ENCODE results near the gene DNM1L. TPM values are rescaled to one million over a fixed set of nuclear protein-coding genes. Genes with fewer than 3 reads are reported as not detected.

Gene DNM1L
- total and polyA plus RNA-seq, 10 of the 15 experiments (the other 5 are each of a cell fraction or from before 2014, with no cell fraction given): 23.1 to 201 (median 63.9) TPM

DNA sequence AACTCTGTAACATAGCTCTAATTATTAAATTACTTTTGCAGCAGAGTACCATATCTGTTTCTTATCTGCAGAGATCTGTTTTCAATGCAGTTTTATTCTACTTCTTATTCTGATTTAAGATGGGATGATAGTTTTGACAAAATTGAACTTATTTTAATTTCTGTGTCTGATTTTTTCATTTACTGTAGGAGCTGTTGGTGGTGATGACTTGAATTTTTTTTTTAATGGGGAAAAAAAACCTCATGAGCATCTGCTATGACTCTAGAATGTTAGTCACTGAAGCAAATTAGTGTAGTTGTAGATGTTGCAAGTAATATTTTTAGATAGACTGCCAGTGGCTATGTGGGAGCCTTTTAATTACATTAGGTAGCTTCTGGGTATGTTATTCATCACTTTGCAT lies 23.4 kb downstream of the DNM1L start:
- RAD21 ChIA-PET (ENCODE audit: unreplicated experiment): interaction anchor here (1.5 kb wide), 1 partner anchor 13 kb away, joined by 5 read pairs; no protein-coding TSS in a partner anchor
- intact Hi-C loops (cut with micrococcal nuclease; ENCODE audit: unreplicated experiment): no loop called here
- ATAC-seq (no peak), FAIRE-seq (no peak), DNase-seq (ENCODE audit: low read depth, low spot score) (no peak)
- no TSS peak for BruUV-seq (replicated peaks)
- Histone ChIP-seq H3K36me3 (ENCODE audit: control insufficient read depth in 2 of 2, insufficient read depth in 2 of 2, low read length in 1 of 2) (peaks cover under 1 to 7% of the 10 kb centered on the region in 2 experiments; a peak in 3 of 4 replicates), H2AFZ (ENCODE audit: control insufficient read depth, low read depth, low read length) (no peak overlapping the region), H3K9ac (ENCODE audit: control insufficient read depth, insufficient read depth, low read length) (no peak overlapping the region), H3K9me3 (replicated peaks; ENCODE audit: control insufficient read depth, insufficient read depth, low read length) (no peaks in the 10 kb centered on the region; the same call in 2 of the 3 replicates), H4K20me1 (ENCODE audit: control insufficient read depth, insufficient read depth) (no peaks in the 10 kb centered on the region; the same call in 1 of the 2 replicates), H3K4me2 (ENCODE audit: control insufficient read depth, insufficient read depth) (no peak overlapping the region), H3K79me2 (ENCODE audit: control insufficient read depth, insufficient read depth, low read length) (peaks cover 26% of the 10 kb centered on the region), H3K4me1 (ENCODE audit: control insufficient read depth, insufficient read depth, low read length) (no peaks in the 10 kb centered on the region), H3K4me3 (no peak overlapping the region), H3K27me3 (replicated peaks in 1 of 2; ENCODE audit: control insufficient read depth in 2 of 2, insufficient read depth in 2 of 2, low read length in 1 of 2) (no peaks in the 10 kb centered on the region), H3K27ac (ENCODE audit: control insufficient read depth, insufficient read depth) (no peak overlapping the region)
- CTCF ChIA-PET: interaction anchor here (1.2 to 1.3 kb wide), 2 partner anchors 12 to 54 kb away, joined by 3 to 5 read pairs; partner anchors contain the start of gene YARS2
- SMC1A ChIA-PET (ENCODE audit: uncharacterized antibody, unreplicated experiment): interaction anchor here (0.8 to 1.3 kb wide), 3 partner anchors 11 to 246 kb away, joined by 3 to 4 read pairs (median 4); no protein-coding TSS in a partner anchor
- TF ChIP-seq SREBF1 (IDR thresholded peaks at IDR 0.05; ENCODE audit: low read length) (no peak), FOXM1 (IDR thresholded peaks at IDR 0.05; ENCODE audit: low read depth, low read length) (no peak), YBX1 (IDR thresholded peaks at IDR 0.05) (no peak), FOS (IDR thresholded peaks at IDR 0.05; ENCODE audit: borderline replicate concordance, extremely low read depth, insufficient read length) (no peak), PAX8 (IDR thresholded peaks at IDR 0.05) (no peak), ZZZ3 (IDR thresholded peaks at IDR 0.05; ENCODE audit: control insufficient read depth, insufficient read length, low read depth) (no peak), CHD4 (IDR thresholded peaks at IDR 0.05) (no peak), CHD2 (IDR thresholded peaks at IDR 0.05; ENCODE audit: borderline replicate concordance, low read depth, low read length) (no peak)
- in situ Hi-C loops (cut with MboI): no loop called here
- POLR2A ChIA-PET: no interaction called here

DNA sequence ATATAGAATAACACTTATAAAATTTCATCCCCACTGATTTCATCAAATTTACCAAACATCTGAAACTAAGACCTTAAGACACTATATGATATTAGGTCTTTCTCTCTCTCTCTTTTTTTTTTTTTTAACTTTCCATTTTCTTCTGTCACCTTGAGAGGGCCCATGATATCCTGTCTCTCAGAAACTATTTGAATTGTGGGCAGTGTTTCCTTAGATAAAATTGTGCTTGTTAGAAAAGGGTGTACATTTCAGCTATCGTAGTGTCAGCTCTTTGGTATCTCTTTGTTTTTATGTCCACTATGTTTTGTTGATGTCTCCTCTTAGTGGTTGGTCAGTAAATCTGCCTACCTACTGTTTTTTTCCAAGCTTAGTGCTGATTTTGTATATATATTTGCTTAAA lies 23.8 kb downstream of the DNM1L start:
- Histone ChIP-seq H3K36me3 (ENCODE audit: control insufficient read depth in 2 of 2, insufficient read depth in 2 of 2, low read length in 1 of 2) (peaks cover 1 to 8% of the 10 kb centered on the region in 2 experiments; a peak in 3 of 4 replicates), H3K4me3 (no peak overlapping the region), H3K79me2 (ENCODE audit: control insufficient read depth, insufficient read depth, low read length) (peaks cover 23% of the 10 kb centered on the region), H3K9me3 (replicated peaks; ENCODE audit: control insufficient read depth, insufficient read depth, low read length) (no peaks in the 10 kb centered on the region; the same call in 2 of the 3 replicates), H3K9ac (ENCODE audit: control insufficient read depth, insufficient read depth, low read length) (no peak overlapping the region), H3K4me2 (ENCODE audit: control insufficient read depth, insufficient read depth) (no peak overlapping the region), H3K27me3 (replicated peaks in 1 of 2; ENCODE audit: control insufficient read depth in 2 of 2, insufficient read depth in 2 of 2, low read length in 1 of 2) (no peaks in the 10 kb centered on the region), H3K27ac (ENCODE audit: control insufficient read depth, insufficient read depth) (no peak overlapping the region), H3K4me1 (ENCODE audit: control insufficient read depth, insufficient read depth, low read length) (no peaks in the 10 kb centered on the region), H4K20me1 (ENCODE audit: control insufficient read depth, insufficient read depth) (no peaks in the 10 kb centered on the region; the same call in 1 of the 2 replicates), H2AFZ (ENCODE audit: control insufficient read depth, low read depth, low read length) (no peak overlapping the region)
- no peak for FAIRE-seq
- ChIA-PET SMC1A (ENCODE audit: uncharacterized antibody, unreplicated experiment) (interaction anchor here (0.8 to 1.3 kb wide), 3 partner anchors 11 to 247 kb away, joined by 3 to 4 read pairs (median 4); no protein-coding TSS in a partner anchor), CTCF (interaction anchor here (0.7 to 1.3 kb wide), 4 partner anchors 13 to 339 kb away, joined by 3 to 5 read pairs (median 4); partner anchors contain the start of gene YARS2), RAD21 (ENCODE audit: unreplicated experiment) (interaction anchor here (1.5 kb wide), 1 partner anchor 14 kb away, joined by 5 read pairs; no protein-coding TSS in a partner anchor), POLR2A (no interaction called here)
- no TSS peak for BruUV-seq (replicated peaks)
- 95% methylated on average over 1 of the region's 1 CpG for WGBS (ENCODE audit: insufficient coverage, insufficient replicate concordance, low lambda C conversion rate, missing lambda C conversion rate)
- intact Hi-C loops (cut with micrococcal nuclease; ENCODE audit: unreplicated experiment): no loop called here
- ATAC-seq: no peak
- no peak for TF ChIP-seq NFYB (IDR thresholded peaks at IDR 0.05; ENCODE audit: insufficient read depth, low read depth, low read length)
- no peak for TF ChIP-seq WRNIP1 (IDR thresholded peaks at IDR 0.05; ENCODE audit: borderline replicate concordance, low read depth, low read length)
- no peak for TF ChIP-seq ZNF274 (IDR thresholded peaks at IDR 0.05; ENCODE audit: insufficient read depth, insufficient read length)
- no peak for TF ChIP-seq SREBF2 (IDR thresholded peaks at IDR 0.05; ENCODE audit: low read length)
- TF ChIP-seq, protein P1, sequence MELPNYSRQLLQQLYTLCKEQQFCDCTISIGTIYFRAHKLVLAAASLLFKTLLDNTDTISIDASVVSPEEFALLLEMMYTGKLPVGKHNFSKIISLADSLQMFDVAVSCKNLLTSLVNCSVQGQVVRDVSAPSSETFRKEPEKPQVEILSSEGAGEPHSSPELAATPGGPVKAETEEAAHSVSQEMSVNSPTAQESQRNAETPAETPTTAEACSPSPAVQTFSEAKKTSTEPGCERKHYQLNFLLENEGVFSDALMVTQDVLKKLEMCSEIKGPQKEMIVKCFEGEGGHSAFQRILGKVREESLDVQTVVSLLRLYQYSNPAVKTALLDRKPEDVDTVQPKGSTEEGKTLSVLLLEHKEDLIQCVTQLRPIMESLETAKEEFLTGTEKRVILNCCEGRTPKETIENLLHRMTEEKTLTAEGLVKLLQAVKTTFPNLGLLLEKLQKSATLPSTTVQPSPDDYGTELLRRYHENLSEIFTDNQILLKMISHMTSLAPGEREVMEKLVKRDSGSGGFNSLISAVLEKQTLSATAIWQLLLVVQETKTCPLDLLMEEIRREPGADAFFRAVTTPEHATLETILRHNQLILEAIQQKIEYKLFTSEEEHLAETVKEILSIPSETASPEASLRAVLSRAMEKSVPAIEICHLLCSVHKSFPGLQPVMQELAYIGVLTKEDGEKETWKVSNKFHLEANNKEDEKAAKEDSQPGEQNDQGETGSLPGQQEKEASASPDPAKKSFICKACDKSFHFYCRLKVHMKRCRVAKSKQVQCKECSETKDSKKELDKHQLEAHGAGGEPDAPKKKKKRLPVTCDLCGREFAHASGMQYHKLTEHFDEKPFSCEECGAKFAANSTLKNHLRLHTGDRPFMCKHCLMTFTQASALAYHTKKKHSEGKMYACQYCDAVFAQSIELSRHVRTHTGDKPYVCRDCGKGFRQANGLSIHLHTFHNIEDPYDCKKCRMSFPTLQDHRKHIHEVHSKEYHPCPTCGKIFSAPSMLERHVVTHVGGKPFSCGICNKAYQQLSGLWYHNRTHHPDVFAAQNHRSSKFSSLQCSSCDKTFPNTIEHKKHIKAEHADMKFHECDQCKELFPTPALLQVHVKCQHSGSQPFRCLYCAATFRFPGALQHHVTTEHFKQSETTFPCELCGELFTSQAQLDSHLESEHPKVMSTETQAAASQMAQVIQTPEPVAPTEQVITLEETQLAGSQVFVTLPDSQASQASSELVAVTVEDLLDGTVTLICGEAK (IDR thresholded peaks at IDR 0.05; ENCODE audit: borderline replicate concordance): no peak
- in situ Hi-C loops (cut with MboI): no loop called here
- no peak for DNase-seq (ENCODE audit: low read depth, low spot score)

Measured in GM12878 (cell line).